Brain microvascular endothelial cell (primary cell): ENCODE data around the gene SAP30BP.

ENCODE experiments used
- DNase-seq: peaks from one replicate; pipeline ENCODE4 v3.0.0-alpha.2; 2020
- H3K27ac ChIP-seq: fragments of 250-450 bp; sonication (Bioruptor Pico); 2 replicates; pipeline ENCODE4 v1.5.1; 2020; ENCODE audit warnings: mild to moderate bottlenecking, moderate library complexity
- H3K27me3 ChIP-seq: fragments of 250-450 bp; sonication (Bioruptor Pico); replicated peaks from 2 replicates; pipeline ENCODE4 v1.5.1; 2020; ENCODE audit warnings: mild to moderate bottlenecking
- H3K36me3 ChIP-seq: fragments of 250-450 bp; sonication (Bioruptor Pico); replicated peaks from 2 replicates; pipeline ENCODE4 v1.5.1; 2020; ENCODE audit warnings: mild to moderate bottlenecking
- H3K4me3 ChIP-seq: 2 replicates; pipeline ENCODE4 v1.5.1; 2011; ENCODE audit warnings: low read depth, mild to moderate bottlenecking, control low read depth, low read length, moderate library complexity
- in situ Hi-C: cut with HindIII; loops from 2 replicates; pipeline ENCODE4 v1.10.0; 2017; ENCODE audit warnings: low sequenced_read_pairs, low pct_ligation_motif_present
- TF ChIP-seq, protein P1 (sequence below): IDR thresholded peaks from 2 replicates; pipeline ENCODE4 v1.5.1; 2011; ENCODE audit warnings: low read depth, mild to moderate bottlenecking, moderate library complexity, low read length, control low read depth, inconsistent platforms; ENCODE audit errors: missing control alignments

Gene SAP30BP

DNA sequence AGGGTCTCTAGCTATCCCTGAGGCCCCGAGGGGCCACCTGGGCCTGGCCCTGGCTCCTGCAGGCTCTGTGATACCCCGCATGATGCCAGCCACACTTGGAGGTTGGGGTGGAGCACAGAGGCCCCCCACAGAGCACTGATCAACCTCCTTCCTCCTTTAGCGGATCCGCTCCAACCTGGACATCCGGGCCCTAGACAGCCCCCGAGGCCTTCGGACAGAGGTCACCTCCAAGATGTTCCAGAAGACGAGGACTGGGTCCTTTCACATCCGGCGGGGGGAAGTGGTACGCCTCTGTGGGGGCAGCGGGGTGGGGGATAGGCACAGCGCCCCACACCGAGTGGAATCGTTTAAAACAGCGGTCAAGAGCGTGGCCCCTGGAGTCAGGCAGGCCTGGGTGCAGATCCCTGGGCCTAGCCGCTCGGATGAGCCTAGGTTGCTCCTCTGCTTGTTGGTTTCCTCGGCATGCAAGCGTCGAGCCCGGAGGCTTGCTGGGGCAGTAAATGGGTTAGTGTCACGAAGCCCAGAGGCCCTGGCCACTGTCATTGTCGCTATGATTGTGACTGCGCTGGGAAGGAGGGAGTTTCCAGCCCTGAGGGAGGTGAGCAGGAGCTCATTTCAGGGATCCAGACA, 64.1 kb downstream of the SAP30BP start:
- no peak for DNase-seq
- Histone ChIP-seq H3K36me3 (no peaks in the 10 kb centered on the region), H3K27me3 (no peaks in the 10 kb centered on the region), H3K4me3 (no peak overlapping the region), H3K27ac (no peak overlapping the region)
- in situ Hi-C loops: no loop called here
- TF ChIP-seq, protein P1, sequence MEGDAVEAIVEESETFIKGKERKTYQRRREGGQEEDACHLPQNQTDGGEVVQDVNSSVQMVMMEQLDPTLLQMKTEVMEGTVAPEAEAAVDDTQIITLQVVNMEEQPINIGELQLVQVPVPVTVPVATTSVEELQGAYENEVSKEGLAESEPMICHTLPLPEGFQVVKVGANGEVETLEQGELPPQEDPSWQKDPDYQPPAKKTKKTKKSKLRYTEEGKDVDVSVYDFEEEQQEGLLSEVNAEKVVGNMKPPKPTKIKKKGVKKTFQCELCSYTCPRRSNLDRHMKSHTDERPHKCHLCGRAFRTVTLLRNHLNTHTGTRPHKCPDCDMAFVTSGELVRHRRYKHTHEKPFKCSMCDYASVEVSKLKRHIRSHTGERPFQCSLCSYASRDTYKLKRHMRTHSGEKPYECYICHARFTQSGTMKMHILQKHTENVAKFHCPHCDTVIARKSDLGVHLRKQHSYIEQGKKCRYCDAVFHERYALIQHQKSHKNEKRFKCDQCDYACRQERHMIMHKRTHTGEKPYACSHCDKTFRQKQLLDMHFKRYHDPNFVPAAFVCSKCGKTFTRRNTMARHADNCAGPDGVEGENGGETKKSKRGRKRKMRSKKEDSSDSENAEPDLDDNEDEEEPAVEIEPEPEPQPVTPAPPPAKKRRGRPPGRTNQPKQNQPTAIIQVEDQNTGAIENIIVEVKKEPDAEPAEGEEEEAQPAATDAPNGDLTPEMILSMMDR: no peak

DNA sequence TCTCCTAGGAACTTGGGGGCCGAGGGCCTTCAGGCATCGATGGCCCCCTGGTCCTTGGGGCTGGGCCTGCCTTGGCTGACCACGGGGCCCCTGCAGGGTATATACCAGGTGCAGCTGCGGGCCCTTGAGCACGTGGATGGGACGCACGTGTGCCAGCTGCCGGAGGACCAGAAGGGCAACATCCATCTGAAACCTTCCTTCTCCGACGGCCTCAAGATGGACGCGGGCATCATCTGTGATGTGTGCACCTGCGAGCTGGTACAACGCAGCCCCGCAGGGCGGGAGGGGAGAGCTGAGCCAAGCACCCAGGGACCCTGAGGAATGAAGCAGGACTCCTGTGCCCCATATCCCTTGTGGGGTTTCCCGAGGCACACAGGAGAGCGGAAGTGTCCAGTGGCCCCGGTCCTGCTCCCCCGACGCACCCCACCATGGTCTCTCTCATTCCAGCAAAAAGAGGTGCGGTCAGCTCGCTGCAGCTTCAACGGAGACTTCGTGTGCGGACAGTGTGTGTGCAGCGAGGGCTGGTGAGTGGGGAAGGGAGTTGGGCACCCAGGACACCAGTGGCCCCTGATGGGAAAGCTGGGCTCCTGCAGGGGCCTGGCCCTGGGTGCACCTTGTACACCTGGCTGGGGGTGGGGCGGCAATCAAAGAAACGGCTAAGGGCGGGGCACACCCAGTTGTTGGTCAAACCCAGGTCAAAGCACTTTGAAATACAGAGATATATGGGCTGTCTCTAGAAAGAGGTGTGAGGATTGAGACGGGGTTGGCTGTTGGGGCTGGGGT, 64.8 kb downstream of the SAP30BP start:
- in situ Hi-C loops: no loop called here
- TF ChIP-seq, protein P1: no peak
- Histone ChIP-seq H3K36me3 (no peaks in the 10 kb centered on the region), H3K27ac (no peak overlapping the region), H3K27me3 (no peaks in the 10 kb centered on the region), H3K4me3 (no peak overlapping the region)
- DNase-seq: no peak

DNA sequence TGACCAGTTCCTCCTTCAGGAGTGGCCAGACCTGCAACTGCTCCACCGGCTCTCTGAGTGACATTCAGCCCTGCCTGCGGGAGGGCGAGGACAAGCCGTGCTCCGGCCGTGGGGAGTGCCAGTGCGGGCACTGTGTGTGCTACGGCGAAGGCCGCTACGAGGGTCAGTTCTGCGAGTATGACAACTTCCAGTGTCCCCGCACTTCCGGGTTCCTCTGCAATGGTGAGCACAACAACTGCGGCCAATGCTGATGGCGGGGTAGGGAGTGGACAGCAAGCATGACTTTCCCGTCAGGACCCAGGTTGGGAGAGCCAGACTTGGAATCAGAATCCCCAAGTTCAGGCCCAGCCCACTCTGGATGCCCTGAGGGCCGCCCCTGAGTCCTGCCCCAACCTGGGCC, 66.3 kb downstream of the SAP30BP start:
- Histone ChIP-seq H3K4me3 (no peak overlapping the region), H3K36me3 (no peaks in the 10 kb centered on the region), H3K27ac (no peak overlapping the region), H3K27me3 (no peaks in the 10 kb centered on the region)
- no peak for DNase-seq
- TF ChIP-seq, protein P1: no peak
- in situ Hi-C loops: no loop called here

DNA sequence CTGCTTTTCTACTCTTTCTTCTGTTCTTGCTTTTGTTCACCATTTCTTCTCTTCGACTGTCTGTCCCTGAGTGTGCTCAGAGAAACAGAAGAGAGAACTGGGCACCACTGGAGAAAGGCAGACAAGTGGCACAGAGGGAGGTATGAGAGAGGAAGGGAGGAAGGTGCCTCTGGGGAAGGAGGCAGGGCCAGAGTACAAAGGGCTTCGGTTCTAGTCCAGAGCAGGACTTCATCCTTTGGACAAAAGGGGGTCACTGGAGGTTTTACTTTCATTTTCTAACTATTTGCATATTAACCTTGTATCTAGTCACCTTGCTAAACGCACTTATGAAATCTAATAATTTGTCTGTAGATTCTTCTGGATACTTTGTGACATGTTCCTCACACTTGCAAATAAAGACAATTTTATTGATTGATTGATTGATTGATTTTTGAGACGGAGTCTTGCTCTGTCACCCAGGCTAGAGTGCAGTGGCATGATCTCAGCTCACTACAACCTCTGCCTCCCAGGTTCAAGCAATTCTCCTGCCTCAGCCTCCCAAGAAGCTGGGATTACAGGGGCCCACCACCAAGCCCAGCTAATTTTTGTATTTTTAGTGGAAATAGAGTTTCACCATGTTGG, 67.6 kb downstream of the SAP30BP start:
- no peak overlapping the region for H3K4me3 ChIP-seq
- no peaks in the 10 kb centered on the region for H3K27me3 ChIP-seq
- in situ Hi-C loops: no loop called here
- no peaks in the 10 kb centered on the region for H3K36me3 ChIP-seq
- no peak overlapping the region for H3K27ac ChIP-seq
- TF ChIP-seq, protein P1: no peak
- DNase-seq: no peak

DNA sequence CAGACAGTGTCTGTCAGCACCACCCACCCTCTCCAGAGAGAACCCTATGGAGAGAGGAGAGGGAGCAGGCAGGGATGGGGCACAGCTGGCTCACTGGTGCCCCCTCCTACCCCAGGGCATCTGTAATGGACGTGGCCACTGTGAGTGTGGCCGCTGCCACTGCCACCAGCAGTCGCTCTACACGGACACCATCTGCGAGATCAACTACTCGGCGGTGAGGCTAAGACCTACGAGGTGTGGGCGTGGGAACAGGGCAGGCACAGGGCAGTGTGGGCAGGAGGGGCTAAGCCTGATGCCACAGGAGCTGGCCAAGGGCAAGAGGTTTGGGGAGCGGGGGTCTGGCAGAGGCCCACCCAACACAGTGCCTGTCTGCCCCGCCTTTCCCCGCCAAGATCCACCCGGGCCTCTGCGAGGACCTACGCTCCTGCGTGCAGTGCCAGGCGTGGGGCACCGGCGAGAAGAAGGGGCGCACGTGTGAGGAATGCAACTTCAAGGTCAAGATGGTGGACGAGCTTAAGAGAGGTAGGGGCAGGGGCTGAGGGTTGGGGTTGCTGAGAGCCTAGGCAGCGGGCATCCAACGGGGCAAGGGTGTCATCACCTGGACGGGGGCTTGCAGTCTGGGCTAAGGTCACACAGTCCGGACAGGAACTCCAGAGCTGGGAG, 69.2 kb downstream of the SAP30BP start:
- no peak overlapping the region for H3K4me3 ChIP-seq
- no peak overlapping the region for H3K27ac ChIP-seq
- H3K36me3 ChIP-seq: no peaks in the 10 kb centered on the region
- TF ChIP-seq, protein P1: no peak
- in situ Hi-C loops: no loop called here
- no peaks in the 10 kb centered on the region for H3K27me3 ChIP-seq
- no peak for DNase-seq
